CD4-positive, CD25-positive, alpha-beta regulatory T cell (primary cell): Measurements from ENCODE around the gene GPR107. TPM values are rescaled to one million over a fixed set of nuclear protein-coding genes. Genes with fewer than 3 reads are reported as not detected.

Experiments used
- ATAC-seq, 2 donors: fragments of 150-1000 bp; cut with Tn5 transposase; one replicate each; pipeline ENCODE4 v1.10.0; 2021; ENCODE audit warnings: low read depth in 2 of 2, moderate number of reproducible peaks in 2 of 2, moderate library complexity in 1 of 2
- DNase-seq, 3 donors: peaks; one replicate each; pipeline versions ENCODE4 v3.0.0 to v3.0.0-alpha.2; 2012 to 2022; ENCODE audit warnings: mixed read lengths in 1 of 3
- H3K27ac ChIP-seq: one replicate; pipeline ENCODE4 v1.7.0; 2013; ENCODE audit warnings: mild to moderate bottlenecking, low read length; ENCODE audit not compliant: insufficient read depth, poor library complexity, severe bottlenecking
- H3K27me3 ChIP-seq: one replicate; pipeline ENCODE4 v1.7.0; 2013; ENCODE audit warnings: low read length; ENCODE audit not compliant: control insufficient read depth, insufficient read depth
- H3K36me3 ChIP-seq: one replicate; pipeline ENCODE4 v1.7.0; 2013; ENCODE audit warnings: mild to moderate bottlenecking, low read length, moderate library complexity; ENCODE audit not compliant: control insufficient read depth, insufficient read depth
- H3K4me1 ChIP-seq: 2 replicates; pipeline ENCODE4 v1.7.0; 2013; ENCODE audit warnings: mild to moderate bottlenecking, low read length; ENCODE audit not compliant: insufficient read depth, control insufficient read depth, poor library complexity, severe bottlenecking
- H3K4me3 ChIP-seq: one replicate; pipeline ENCODE4 v1.7.0; 2013; ENCODE audit warnings: low read depth, mild to moderate bottlenecking, low read length, moderate library complexity
- H3K9me3 ChIP-seq, 2 experiments: 1 replicate in 1 of 2; 2 replicates in 1 of 2; pipeline ENCODE4 v1.7.0; 2013; ENCODE audit warnings: low read length in 2 of 2, mild to moderate bottlenecking in 1 of 2, moderate library complexity in 1 of 2; ENCODE audit not compliant: control insufficient read depth in 2 of 2
- H3K27ac Mint-ChIP-seq, 3 donors: one replicate each; pipeline ENCODE4 v1.8.0; 2020 to 2022; ENCODE audit warnings: mild to moderate bottlenecking in 3 of 3, mixed read lengths in 3 of 3, moderate library complexity in 2 of 3
- H3K27me3 Mint-ChIP-seq: one replicate; pipeline ENCODE4 v1.8.0; 2022; ENCODE audit warnings: mild to moderate bottlenecking, mixed read lengths
- H3K36me3 Mint-ChIP-seq: one replicate; pipeline ENCODE4 v1.8.0; 2020; ENCODE audit warnings: mixed read lengths
- H3K4me1 Mint-ChIP-seq, 4 donors: one replicate each; pipeline ENCODE4 v1.8.0; 2020 to 2022; ENCODE audit warnings: mixed read lengths in 4 of 4, mild to moderate bottlenecking in 1 of 4
- H3K4me3 Mint-ChIP-seq, 4 donors: one replicate each; pipeline ENCODE4 v1.8.0; 2020 to 2022; ENCODE audit warnings: mild to moderate bottlenecking in 4 of 4, mixed read lengths in 4 of 4, moderate library complexity in 3 of 4
- H3K9me3 Mint-ChIP-seq, 7 donors: one replicate each; pipeline ENCODE4 v1.8.0; 2020 to 2022; ENCODE audit warnings: mixed read lengths in 7 of 7, mild to moderate bottlenecking in 3 of 7, moderate library complexity in 2 of 7
- polyA plus RNA-seq, 4 donors: library from polyadenylated mRNA; unstranded; fragments of 300-500 nt; fragmentation: Illumina TruSeq; gene quantifications; one replicate each; pipeline ENCODE4 v1.2.3, GENCODE V29; 2021
- total RNA-seq: library from RNA; stranded (reverse); gene quantifications from one replicate; pipeline ENCODE4 v1.2.3, GENCODE V29; 2022

Gene GPR107
- total and polyA plus RNA-seq, 5 donors from 2014 or later, result 2.8 to 29.9 (median 3.3) TPM

DNA sequence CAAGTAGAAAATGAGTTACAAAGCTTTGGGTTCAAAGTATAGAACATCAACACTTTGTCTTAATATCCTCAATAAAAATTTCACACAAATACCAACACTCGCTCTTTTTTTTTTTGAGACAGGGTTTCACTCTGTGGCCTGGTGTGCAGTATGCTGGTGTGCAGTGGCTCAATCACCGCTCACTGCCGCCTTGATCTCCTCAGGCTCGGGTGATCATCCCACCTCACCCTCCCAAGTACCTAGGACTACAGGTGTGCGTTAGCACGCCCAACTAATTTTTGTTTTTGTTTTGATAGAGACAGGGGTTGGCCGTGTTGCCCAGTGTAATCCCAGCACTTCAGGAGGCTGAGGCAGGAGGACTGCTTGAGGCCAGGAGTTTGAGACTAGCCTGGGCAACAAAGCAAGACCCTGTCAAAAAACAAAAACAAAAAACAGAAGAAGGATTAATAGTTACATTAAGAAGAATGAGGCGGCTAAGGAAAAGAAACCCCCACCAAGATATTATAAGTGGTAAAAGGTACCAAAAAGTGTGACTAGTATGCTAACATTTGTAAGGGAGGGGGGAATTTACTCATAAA lies 31.1 kb upstream of the GPR107 start:
- H3K4me3 Mint-ChIP-seq, result peak overlapping the region; percentile 72 to 80 (median 76)
- peak overlapping the region; percentile 65 for H3K27ac ChIP-seq
- H3K4me1 Mint-ChIP-seq, result peaks cover 31 to 95% (median 79%) of the 10 kb centered on the region in 4 donors
- H3K27ac Mint-ChIP-seq, result peak overlapping the region; percentile 80 to 93 (median 89)
- H3K36me3 ChIP-seq, result peaks cover 14% of the 10 kb centered on the region
- peaks cover 0 to 2% (median 0%) of the 10 kb centered on the region in 7 donors for H3K9me3 Mint-ChIP-seq
- H3K27me3 ChIP-seq, result no peaks in the 10 kb centered on the region
- no peaks in the 10 kb centered on the region for H3K9me3 ChIP-seq
- H3K27me3 Mint-ChIP-seq, result no peaks in the 10 kb centered on the region
- ATAC-seq (no peak), DNase-seq (no peak)
- peaks cover 20% of the 10 kb centered on the region for H3K36me3 Mint-ChIP-seq
- H3K4me1 ChIP-seq, result peaks cover 87% of the 10 kb centered on the region
- H3K4me3 ChIP-seq, result peak overlapping the region; percentile 66

DNA sequence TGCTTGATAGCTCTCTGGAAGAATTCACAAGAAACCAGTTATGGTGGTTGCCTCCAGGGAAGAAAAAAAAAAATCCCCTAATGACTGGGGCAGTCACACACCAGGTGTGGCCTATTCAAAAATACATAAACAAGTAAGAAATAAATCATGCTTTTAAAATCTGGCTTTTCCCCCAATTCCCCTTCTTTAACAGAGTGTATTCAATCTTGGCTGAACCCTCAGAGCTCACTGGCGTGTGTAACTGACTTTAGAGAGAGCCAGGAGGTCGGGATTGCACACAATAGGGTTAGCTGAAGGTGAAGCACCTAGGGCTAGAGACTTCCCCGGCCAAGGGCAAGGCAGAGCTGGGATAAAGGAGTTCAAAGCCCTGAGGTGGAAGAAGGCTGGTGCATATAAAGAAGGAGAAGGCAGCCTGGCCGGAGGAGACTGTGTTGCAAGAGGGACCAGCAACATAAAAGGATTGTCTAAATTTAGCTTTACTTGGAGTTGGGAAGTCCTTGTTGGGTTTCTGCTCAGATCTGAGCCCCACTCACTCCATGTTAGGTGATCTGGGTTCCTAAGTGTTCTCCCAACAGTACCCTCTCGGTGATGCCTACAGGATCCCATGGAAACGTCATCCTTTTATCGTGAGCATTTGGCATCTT lies 30.4 kb upstream of the GPR107 start:
- peak; percentile 44 to 50 for ATAC-seq
- no peak for DNase-seq
- Mint-ChIP-seq H3K4me3 (peak overlapping the region; percentile 72 to 80 (median 78)), H3K27ac (peak overlapping the region; percentile 80 to 93 (median 89)), H3K36me3 (peaks cover 24% of the 10 kb centered on the region), H3K4me1 (peaks cover 36 to 97% (median 81%) of the 10 kb centered on the region in 4 donors), H3K9me3 (peaks cover 0 to 3% (median 0%) of the 10 kb centered on the region in 7 donors), H3K27me3 (no peaks in the 10 kb centered on the region)
- Histone ChIP-seq H3K4me3 (peak overlapping the region; percentile 66), H3K4me1 (peaks cover 92% of the 10 kb centered on the region), H3K27ac (peak overlapping the region; percentile 65), H3K9me3 (no peaks in the 10 kb centered on the region), H3K27me3 (no peaks in the 10 kb centered on the region), H3K36me3 (peaks cover 17% of the 10 kb centered on the region)

DNA sequence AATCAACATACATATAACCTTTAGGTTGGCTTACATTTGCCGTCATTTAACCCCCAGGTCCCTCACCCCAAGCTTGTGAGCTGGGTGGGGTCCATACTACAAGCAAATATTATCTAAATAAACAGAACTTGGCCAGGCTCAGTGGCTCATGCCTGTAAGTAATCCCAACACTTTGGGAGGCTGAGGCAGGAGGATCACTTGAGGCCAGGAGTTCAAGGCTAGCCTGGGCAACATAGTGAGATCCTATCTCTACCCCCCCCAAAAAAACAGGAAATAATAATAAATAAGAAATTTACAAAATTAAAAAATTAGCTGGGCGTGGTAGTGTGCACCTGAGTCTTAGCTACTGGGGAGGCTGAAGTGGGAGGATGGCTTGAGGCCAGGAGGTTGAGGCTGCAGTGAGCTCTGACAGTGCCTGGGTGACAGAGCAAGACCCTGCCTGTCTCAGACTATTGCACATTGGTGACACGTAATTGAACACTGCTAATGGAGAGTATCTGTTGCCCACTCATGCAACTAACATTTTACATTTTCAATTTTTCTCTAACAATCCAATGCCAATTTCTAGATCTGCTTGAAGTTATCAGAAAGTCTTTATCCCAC lies 29.6 kb upstream of the GPR107 start:
- peaks cover 92% of the 10 kb centered on the region for H3K4me1 ChIP-seq
- H3K27ac ChIP-seq, result peak overlapping the region; percentile 65
- H3K27ac Mint-ChIP-seq, result peak overlapping the region; percentile 89 to 93 (median 91)
- peaks cover 10% of the 10 kb centered on the region for H3K36me3 ChIP-seq
- H3K9me3 Mint-ChIP-seq, result peaks cover 0 to 3% (median 0%) of the 10 kb centered on the region in 7 donors
- peaks cover 25% of the 10 kb centered on the region for H3K36me3 Mint-ChIP-seq
- no peak for DNase-seq
- no peaks in the 10 kb centered on the region for H3K9me3 ChIP-seq
- no peaks in the 10 kb centered on the region for H3K27me3 Mint-ChIP-seq
- H3K4me1 Mint-ChIP-seq, result peaks cover 44 to 100% (median 87%) of the 10 kb centered on the region in 4 donors
- peak overlapping the region; percentile 72 to 80 (median 78) for H3K4me3 Mint-ChIP-seq
- ATAC-seq, result no peak
- peak overlapping the region; percentile 66 for H3K4me3 ChIP-seq
- H3K27me3 ChIP-seq, result no peaks in the 10 kb centered on the region

DNA sequence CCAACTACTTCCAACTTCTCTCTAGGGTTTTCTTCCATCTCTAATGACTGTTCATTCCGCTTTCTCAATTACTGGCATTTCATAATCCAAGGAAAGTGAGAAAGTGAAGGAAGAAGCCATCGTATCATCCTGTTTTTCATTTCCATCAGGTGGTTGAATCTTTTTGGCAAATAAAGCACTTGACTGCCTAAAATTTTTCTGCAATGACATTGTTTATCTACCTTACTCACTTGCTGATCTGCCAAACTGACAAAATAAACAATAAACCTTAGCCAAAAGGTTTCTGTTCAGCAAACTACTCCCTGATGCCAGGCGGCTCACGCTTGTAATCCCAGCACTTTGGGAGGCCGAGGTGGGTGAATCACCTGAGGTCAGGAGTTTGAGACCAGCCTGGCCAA lies 29.1 kb upstream of the GPR107 start:
- no peak for DNase-seq
- peak overlapping the region; percentile 89 to 93 (median 91) for H3K27ac Mint-ChIP-seq

DNA sequence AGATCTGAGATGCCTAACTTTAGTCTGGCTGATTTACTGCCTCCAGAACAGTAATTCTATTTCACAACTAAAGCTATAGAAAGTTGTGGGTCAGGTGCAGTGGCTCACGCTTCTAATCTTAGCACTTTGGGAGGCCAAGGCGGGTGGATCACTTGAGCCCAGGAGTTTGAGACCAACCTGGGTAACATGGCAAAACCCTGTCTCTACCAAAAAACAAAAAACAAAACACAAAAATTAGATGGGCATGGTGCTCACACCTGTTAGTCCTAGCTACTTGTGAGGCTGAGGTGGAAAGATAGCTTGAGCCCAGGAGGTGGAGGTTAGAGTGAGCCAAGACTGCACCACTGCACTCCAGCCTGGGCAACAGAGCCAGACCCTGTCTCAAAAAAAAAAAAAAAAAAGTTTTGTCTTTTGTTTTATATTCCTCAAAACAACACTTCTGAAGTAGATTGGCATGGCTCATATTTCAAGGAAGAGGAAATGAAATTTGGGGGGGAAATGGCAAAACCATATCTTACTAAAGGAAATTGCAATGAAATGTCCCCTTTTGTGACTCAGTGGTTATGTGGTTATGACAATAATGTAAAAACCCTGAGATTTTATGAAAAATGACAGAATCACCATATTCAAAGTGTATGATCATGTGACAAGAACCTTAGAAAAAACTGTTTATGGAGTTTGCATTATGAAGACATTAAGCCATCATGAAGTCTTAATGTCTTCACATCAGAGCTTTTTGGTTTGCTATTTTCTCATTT lies 26.9 kb upstream of the GPR107 start:
- no peaks in the 10 kb centered on the region for H3K9me3 ChIP-seq
- H3K36me3 Mint-ChIP-seq, result peaks cover 26% of the 10 kb centered on the region
- no peaks in the 10 kb centered on the region for H3K27me3 Mint-ChIP-seq
- H3K4me3 Mint-ChIP-seq, result peak overlapping the region; percentile 69 to 87 (median 80)
- peak overlapping the region; percentile 55 to 93 (median 74) for H3K27ac Mint-ChIP-seq
- ATAC-seq, result no peak
- peaks cover 98% of the 10 kb centered on the region for H3K4me1 ChIP-seq
- H3K4me1 Mint-ChIP-seq, result peaks cover 51 to 100% (median 90%) of the 10 kb centered on the region in 4 donors
- peaks cover 10% of the 10 kb centered on the region for H3K36me3 ChIP-seq
- peak overlapping the region; percentile 47 for H3K4me3 ChIP-seq
- H3K27ac ChIP-seq, result peak overlapping the region; percentile 91
- H3K27me3 ChIP-seq, result no peaks in the 10 kb centered on the region
- DNase-seq, result no peak
- H3K9me3 Mint-ChIP-seq, result peaks cover 0 to 3% (median 0%) of the 10 kb centered on the region in 7 donors

More for the DNA sequence above, 29.1 kb upstream of the GPR107 start:
- Histone ChIP-seq H3K36me3 (peaks cover 10% of the 10 kb centered on the region), H3K4me3 (peak overlapping the region; percentile 2), H3K27ac (peak overlapping the region; percentile 65), H3K4me1 (peaks cover 96% of the 10 kb centered on the region), H3K9me3 (no peaks in the 10 kb centered on the region), H3K27me3 (no peaks in the 10 kb centered on the region)
- H3K36me3 Mint-ChIP-seq, result peaks cover 23% of the 10 kb centered on the region
- H3K4me1 Mint-ChIP-seq, result peaks cover 49 to 100% (median 88%) of the 10 kb centered on the region in 4 donors
- H3K4me3 Mint-ChIP-seq, result peak overlapping the region; percentile 34 to 80 (median 55)
- ATAC-seq, result no peak
- peaks cover 0 to 3% (median 0%) of the 10 kb centered on the region in 7 donors for H3K9me3 Mint-ChIP-seq
- no peaks in the 10 kb centered on the region for H3K27me3 Mint-ChIP-seq

DNA sequence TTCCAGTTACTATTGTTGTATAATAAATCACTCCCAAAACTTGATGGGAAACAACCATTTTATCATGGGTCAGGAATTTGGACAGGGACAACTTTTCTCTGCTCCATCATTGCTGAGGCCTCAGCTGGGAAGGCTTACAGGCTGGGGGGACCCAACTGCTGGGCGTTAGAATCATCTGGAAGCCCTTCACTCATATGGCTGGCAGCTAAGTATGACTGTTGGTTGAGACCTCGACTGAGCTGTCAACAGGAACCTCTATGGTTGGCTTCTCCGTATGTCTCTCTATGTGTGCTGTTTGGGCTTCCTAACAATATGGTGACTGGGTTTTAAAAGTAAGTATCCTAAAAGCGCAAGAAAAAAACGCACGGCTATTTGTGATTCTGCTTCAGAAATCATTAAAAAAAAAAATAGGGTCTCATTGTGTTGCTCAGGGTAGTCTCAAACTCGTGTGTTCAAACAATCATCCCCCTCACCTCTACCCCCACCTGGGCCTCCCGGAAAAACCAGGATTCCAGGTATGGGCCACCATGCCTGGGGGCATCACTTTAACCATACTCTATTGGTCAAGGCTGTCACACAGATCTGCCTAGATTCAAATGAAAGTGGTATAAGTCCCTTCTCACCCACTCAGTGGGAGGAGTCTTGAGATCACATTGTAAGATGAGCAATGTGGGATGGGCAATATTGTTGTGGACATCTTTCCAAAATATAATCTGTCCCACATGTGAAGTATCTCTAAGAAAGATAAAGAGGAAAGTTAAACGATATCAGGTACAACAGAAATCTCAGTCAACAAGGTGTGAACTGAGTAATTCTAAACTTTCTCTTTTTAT lies 26.0 kb upstream of the GPR107 start:
- no peak for ATAC-seq
- Mint-ChIP-seq H3K36me3 (peaks cover 23% of the 10 kb centered on the region), H3K9me3 (peaks cover 0 to 3% (median 0%) of the 10 kb centered on the region in 7 donors), H3K4me1 (peaks cover 50 to 100% (median 91%) of the 10 kb centered on the region in 4 donors), H3K4me3 (peak overlapping the region; percentile 50 to 87 (median 74)), H3K27ac (peak overlapping the region; percentile 32 to 87 (median 74)), H3K27me3 (no peaks in the 10 kb centered on the region)
- H3K9me3 ChIP-seq, result no peaks in the 10 kb centered on the region
- no peak for DNase-seq
- peaks cover 99% of the 10 kb centered on the region for H3K4me1 ChIP-seq
- peaks cover 8% of the 10 kb centered on the region for H3K36me3 ChIP-seq
- H3K4me3 ChIP-seq, result peak overlapping the region; percentile 79
- H3K27ac ChIP-seq, result peak overlapping the region; percentile 91
- no peaks in the 10 kb centered on the region for H3K27me3 ChIP-seq
